Stimulated activated effector memory CD8-positive, alpha-beta T cell treated with anti-CD3 and anti-CD28 coated beads, Interleukin-12 subunit alpha, Interleukin-12 subunit beta, amount 100 ng/mL, for 72 hours (primary cell): ENCODE data around the gene TRIM63.

Experiments
- ATAC-seq: fragments of 150-1000 bp; cut with Tn5 transposase; 2 replicates; pipeline ENCODE4 v1.10.0; 2021
- DNase-seq, 2 donors: peaks; one replicate each; pipeline ENCODE4 v3.0.0; 2021 to 2022; ENCODE audit warnings: low spot score in 2 of 2
- H3K27ac Mint-ChIP-seq: one replicate; pipeline ENCODE4 v1.8.0; 2022; ENCODE audit warnings: mild to moderate bottlenecking, mixed read lengths
- H3K36me3 Mint-ChIP-seq: one replicate; pipeline ENCODE4 v1.8.0; 2022; ENCODE audit warnings: mild to moderate bottlenecking, mixed read lengths
- H3K4me1 Mint-ChIP-seq: one replicate; pipeline ENCODE4 v1.8.0; 2022; ENCODE audit warnings: mixed read lengths
- H3K4me3 Mint-ChIP-seq: one replicate; pipeline ENCODE4 v1.8.0; 2022; ENCODE audit warnings: mild to moderate bottlenecking, mixed read lengths
- H3K9me3 Mint-ChIP-seq: one replicate; pipeline ENCODE4 v1.8.0; 2022; ENCODE audit warnings: mixed read lengths

Gene TRIM63

DNA sequence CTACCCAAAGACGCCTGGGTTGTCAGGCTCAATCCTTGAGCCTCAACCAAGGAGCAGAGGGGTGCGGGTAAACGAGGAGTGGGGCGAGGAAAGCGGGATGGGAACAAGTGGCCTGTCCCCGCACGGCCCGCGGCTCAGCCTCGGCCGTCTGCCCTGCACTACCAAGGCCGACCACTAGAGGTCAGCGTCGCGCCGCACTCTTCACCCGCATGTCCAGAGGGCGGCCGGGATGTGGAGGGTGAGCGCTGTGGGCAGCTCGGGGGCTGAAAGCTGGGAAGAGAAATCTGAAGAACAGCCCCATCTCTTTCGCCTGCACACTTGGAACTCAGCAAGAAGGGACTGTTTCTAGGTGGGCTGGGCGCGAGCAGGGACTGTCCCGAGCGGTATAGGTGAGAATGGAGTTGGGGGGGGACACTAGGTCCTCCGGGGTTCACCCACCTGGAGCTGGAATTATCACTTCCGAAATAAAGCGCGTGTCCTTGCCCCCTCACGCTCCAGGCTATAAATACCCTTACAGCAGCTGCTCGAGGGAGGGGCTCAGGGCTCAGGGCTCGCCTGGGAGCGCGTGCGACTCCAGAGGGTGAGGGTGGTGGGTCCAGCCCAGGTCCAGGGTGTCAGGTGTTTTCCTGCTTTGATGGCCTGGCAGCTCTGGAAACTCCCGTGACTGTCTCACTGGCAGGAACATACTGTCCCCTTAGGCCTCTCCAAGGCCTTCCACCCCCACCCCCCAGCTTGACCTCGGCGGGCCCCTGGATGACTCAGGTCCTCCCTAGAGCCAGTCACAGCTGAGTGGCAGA lies 31.3 kb downstream of the TRIM63 start:
- H3K4me3 Mint-ChIP-seq = peak overlapping the region; percentile 98
- ATAC-seq = peak; percentile 80
- H3K4me1 Mint-ChIP-seq = peaks cover 22% of the 10 kb centered on the region
- no peaks in the 10 kb centered on the region for H3K36me3 Mint-ChIP-seq
- H3K27ac Mint-ChIP-seq = peak overlapping the region; percentile 87
- peak; percentile 90 to 96 for DNase-seq
- H3K9me3 Mint-ChIP-seq = no peaks in the 10 kb centered on the region

DNA sequence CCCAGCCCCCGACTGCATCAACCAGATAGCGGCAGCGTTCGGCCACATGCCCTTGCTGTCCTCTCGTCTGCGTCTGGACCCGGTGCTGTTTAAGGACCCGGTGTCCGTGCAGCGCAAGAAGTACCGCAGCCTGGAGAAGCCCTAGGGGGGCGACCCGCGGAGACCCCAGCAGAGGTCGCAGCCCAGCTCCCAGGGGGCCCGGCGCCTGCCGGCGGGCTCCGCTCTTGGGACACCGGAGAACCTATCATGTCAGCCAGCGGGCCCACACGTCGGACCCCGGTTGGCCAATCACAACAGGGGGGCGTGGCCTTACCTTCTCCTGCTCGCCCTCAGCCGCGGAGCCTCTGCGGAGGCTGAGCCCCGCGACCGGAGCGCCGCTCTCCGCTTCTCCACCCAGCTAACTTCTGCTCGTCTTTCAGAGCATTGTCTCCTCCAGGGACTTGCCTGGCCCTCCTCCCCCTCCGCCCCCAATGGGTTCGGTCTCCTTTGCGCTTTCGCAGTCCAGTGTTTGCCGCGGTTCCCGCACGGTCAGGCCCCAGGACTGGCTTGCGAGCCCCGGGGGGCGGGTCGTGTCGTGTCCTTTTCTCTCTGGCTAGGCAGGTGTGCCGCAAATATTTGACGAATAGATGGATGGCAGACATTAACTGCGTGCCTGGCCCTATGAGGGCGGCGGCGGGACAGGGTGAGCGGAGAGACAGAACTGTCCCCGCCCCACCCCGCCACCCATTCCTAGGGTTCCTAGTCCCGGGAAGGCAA lies 32.0 kb downstream of the TRIM63 start:
- Mint-ChIP-seq H3K4me1 (peaks cover 22% of the 10 kb centered on the region), H3K4me3 (peak overlapping the region; percentile 98), H3K27ac (peak overlapping the region; percentile 87), H3K36me3 (no peaks in the 10 kb centered on the region), H3K9me3 (no peaks in the 10 kb centered on the region)
- peak; percentile 76 to 95 for DNase-seq
- peak; percentile 95 for ATAC-seq

GRCh38 chr1:26034504-26035202 lies 32.8 kb downstream of the TRIM63 start:
- Mint-ChIP-seq H3K4me1 (peaks cover 22% of the 10 kb centered on the region), H3K36me3 (no peaks in the 10 kb centered on the region), H3K27ac (no peak overlapping the region), H3K9me3 (no peaks in the 10 kb centered on the region), H3K4me3 (peak overlapping the region; percentile 98)
- DNase-seq (no peak), ATAC-seq (no peak)

DNA sequence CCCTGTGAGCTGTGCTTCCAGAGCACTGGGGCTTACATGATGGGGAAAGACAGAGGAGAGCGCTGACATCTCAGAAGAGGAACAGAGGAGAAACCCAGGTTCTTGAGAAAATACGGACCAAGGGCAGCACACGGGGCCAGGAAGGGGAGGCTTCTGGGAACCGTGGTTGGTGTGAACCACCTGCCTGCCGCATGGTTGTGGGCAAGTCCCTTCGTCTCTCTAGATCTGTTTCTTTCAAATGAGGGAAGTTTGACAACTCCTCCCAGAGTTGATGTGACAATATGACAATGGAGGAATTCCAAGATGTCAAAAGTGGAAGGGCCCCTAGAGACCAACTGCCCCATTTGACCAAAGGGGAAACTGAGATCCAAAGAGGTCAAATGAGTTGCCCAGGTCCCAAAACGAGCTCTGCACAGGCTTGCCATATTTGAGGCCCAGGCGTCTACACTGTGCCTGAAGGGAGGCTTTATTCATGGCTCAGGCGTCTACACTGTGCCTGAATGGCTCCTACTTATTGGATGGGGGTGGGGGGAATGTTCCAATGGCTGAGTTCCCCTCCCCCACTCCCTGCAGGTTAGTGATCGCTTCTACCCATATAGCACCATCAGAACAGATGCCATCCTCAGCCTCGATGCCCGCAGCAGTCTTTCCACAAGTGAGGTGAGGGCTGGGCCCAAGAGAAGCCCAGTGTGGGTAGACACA lies 34.6 kb downstream of the TRIM63 start:
- Mint-ChIP-seq H3K4me1 (peaks cover 22% of the 10 kb centered on the region), H3K9me3 (no peaks in the 10 kb centered on the region), H3K4me3 (no peak overlapping the region), H3K27ac (no peak overlapping the region), H3K36me3 (no peaks in the 10 kb centered on the region)
- ATAC-seq (no peak), DNase-seq (no peak)

DNA sequence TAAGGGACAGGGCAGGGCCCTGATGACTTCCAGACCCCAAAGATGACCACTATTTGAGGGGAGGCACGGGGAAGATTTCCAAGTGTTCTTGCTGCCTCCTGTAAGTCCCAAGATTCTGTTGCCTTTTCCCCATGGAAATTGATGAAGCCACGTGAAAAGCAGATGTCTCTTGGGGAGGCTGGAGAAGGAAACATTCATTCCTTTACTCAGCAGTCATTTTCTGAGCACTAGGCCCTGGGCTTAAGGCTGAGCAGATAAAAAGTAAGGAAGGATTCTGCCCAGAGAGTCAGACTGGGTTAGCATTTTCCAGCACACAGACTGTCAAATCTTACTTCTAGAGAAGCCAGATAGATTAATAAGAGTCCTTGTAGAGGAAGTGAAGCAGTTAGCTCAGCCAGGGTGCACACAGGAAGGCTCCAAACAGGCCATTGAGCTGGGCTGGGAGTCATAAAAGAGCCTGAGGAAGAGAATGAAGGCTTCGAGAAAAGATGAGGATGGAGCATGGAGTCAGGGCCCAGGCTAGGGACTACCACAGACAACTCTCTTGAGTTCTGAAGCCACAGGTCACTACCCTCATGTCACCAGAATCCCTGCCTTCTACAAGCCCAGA lies 35.7 kb downstream of the TRIM63 start:
- Mint-ChIP-seq H3K4me3 (no peak overlapping the region), H3K9me3 (no peaks in the 10 kb centered on the region), H3K27ac (no peak overlapping the region), H3K4me1 (peaks cover 22% of the 10 kb centered on the region), H3K36me3 (no peaks in the 10 kb centered on the region)
- DNase-seq (no peak), ATAC-seq (no peak)

- no peak for ATAC-seq
- peaks cover 16% of the 10 kb centered on the region for H3K4me1 Mint-ChIP-seq
- DNase-seq = no peak
- H3K9me3 Mint-ChIP-seq = no peaks in the 10 kb centered on the region
- no peak overlapping the region for H3K4me3 Mint-ChIP-seq
- no peak overlapping the region for H3K27ac Mint-ChIP-seq
- H3K36me3 Mint-ChIP-seq = no peaks in the 10 kb centered on the region
Measured at GRCh38 chr1:26031196-26031595, 36.2 kb downstream of the TRIM63 start.

DNA sequence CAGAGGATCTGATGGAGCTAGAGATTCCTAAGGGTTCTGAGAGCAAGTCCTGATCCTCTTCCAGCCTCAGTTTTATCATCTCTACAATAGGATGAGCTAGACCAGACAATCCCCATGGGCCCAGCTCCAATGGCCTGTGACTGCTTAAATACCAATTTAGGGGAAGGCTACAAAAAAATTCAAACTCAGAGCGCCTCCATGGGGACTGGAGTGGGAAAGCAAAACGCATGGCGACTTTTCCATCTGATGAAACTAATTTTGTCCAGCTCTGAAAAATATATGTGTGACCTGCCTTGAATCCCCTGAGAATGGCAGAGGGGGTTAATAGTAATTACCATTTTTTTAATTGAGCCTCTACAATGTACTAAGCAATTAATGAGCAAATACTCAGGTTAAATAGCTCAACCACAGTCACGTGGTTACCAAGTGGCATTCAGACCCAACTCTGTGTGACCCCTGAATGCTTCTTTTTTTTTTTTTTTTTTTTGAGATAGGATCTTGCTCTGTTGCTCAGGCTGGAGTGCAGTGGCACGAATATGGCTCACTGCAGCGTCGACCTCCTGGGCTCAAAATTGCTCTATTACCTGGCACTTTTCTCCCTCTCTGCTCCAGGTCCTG lies 37.5 kb downstream of the TRIM63 start:
- H3K27ac Mint-ChIP-seq = no peak overlapping the region
- H3K9me3 Mint-ChIP-seq = no peaks in the 10 kb centered on the region
- ATAC-seq = no peak

GRCh38 chr1:26029054-26029863 lies 38.2 kb downstream of the TRIM63 start:
- H3K9me3 Mint-ChIP-seq = no peaks in the 10 kb centered on the region
- no peaks in the 10 kb centered on the region for H3K36me3 Mint-ChIP-seq
- DNase-seq (no peak), ATAC-seq (no peak)
- peaks cover 1% of the 10 kb centered on the region for H3K4me1 Mint-ChIP-seq
- no peak overlapping the region for H3K4me3 Mint-ChIP-seq
- H3K27ac Mint-ChIP-seq = no peak overlapping the region

More for the DNA sequence above, 37.5 kb downstream of the TRIM63 start:
- Mint-ChIP-seq H3K4me1 (peaks cover 9% of the 10 kb centered on the region), H3K36me3 (no peaks in the 10 kb centered on the region), H3K4me3 (no peak overlapping the region)
- DNase-seq = no peak

DNA sequence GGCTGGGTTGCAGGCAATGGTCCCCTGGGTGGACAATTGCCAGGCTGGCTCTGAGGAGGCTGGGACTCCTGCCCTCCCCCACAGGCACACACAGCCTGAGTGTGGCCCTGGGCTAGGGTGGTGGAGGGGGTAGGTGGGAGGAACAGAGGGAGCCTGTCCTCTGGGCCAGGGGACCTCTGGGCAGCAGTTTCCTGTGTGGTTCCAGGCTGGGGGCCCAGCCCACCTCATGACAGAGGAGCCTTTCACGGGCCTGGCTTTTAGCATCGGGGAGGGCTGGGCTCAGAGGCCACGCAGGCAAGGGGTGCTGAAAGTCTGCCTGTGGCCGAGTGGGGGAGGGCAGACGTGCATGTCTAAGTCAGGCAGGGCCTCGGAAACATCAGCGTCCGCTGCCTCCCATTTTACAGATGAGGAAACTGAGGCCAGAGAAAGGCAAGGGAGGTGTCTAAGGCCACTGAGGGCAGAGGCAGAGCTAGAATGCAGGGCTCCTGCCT lies 38.9 kb downstream of the TRIM63 start:
- no peak for ATAC-seq
- H3K4me3 Mint-ChIP-seq = no peak overlapping the region
- no peaks in the 10 kb centered on the region for H3K36me3 Mint-ChIP-seq
- no peak overlapping the region for H3K27ac Mint-ChIP-seq
- no peaks in the 10 kb centered on the region for H3K4me1 Mint-ChIP-seq
- H3K9me3 Mint-ChIP-seq = no peaks in the 10 kb centered on the region
- DNase-seq = no peak

- no peak overlapping the region for H3K27ac Mint-ChIP-seq
- no peaks in the 10 kb centered on the region for H3K36me3 Mint-ChIP-seq
- peak; percentile 39 for ATAC-seq
- H3K4me1 Mint-ChIP-seq = no peaks in the 10 kb centered on the region
- H3K4me3 Mint-ChIP-seq = no peak overlapping the region
- H3K9me3 Mint-ChIP-seq = no peaks in the 10 kb centered on the region
- no peak for DNase-seq
Measured at GRCh38 chr1:26027716-26028489, 39.5 kb downstream of the TRIM63 start.

- Mint-ChIP-seq H3K36me3 (no peaks in the 10 kb centered on the region), H3K27ac (no peak overlapping the region), H3K9me3 (no peaks in the 10 kb centered on the region), H3K4me1 (no peaks in the 10 kb centered on the region), H3K4me3 (no peak overlapping the region)
- ATAC-seq (no peak), DNase-seq (no peak)
Measured at GRCh38 chr1:26025517-26025916, 41.9 kb downstream of the TRIM63 start.

- peaks cover under 1% of the 10 kb centered on the region for H3K4me1 Mint-ChIP-seq
- no peak overlapping the region for H3K4me3 Mint-ChIP-seq
- DNase-seq (no peak), ATAC-seq (no peak)
- H3K27ac Mint-ChIP-seq = no peak overlapping the region
- no peaks in the 10 kb centered on the region for H3K36me3 Mint-ChIP-seq
- H3K9me3 Mint-ChIP-seq = no peaks in the 10 kb centered on the region
Measured at GRCh38 chr1:26025060-26025459, 42.4 kb downstream of the TRIM63 start.

DNA sequence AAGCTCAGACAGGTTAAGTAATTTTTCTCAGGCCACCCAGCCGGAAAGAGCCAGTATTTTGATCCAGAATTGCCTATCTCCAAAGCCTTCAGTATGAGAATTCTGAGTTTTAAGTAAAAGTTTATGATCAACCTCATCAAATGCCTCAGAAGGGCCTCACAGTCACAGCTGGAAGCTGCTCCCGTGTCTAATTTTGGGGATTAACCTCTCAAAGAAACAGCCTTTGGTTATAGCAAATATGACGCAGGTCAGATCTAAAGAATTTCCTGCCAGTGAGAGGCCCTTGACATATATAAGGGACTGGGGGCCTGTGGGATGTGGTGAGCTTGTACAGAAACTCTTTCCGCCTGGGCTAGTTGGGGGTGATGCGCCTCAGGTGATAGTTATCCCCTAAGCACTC lies 43.6 kb downstream of the TRIM63 start:
- no peak for ATAC-seq
- Mint-ChIP-seq H3K9me3 (no peaks in the 10 kb centered on the region), H3K4me1 (peaks cover 8% of the 10 kb centered on the region), H3K27ac (no peak overlapping the region), H3K36me3 (no peaks in the 10 kb centered on the region), H3K4me3 (no peak overlapping the region)
- DNase-seq = no peak
